Panc1 (cell line): ENCODE results near the gene LMBRD2. TPM values are rescaled to one million over a fixed set of nuclear protein-coding genes. Genes with fewer than 3 reads are reported as not detected.

Experiments used
- ATAC-seq: fragments of 200-7000 bp; cut with Tn5 transposase; 2 replicates; pipeline ENCODE4 v1.9.1; 2020; ENCODE audit warnings: mild to moderate bottlenecking, moderate library complexity
- BruUV-seq: library from RNA; stranded (reverse); fragments of 400-500 nt; replicated peaks from 2 replicates; lab custom pipeline; 2021; lab: Mats Ljungman, UMichigan
- CTCF ChIA-PET: fragments of 300-600 bp; sonication (Branson Sonifier 250); formaldehyde crosslinking; loops from one replicate; lab custom pipeline; 2022; ENCODE audit warnings: antibody characterized with exemption; lab: Charles Lee
- POLR2A ChIA-PET: fragments of 300-600 bp; sonication (Branson Sonifier 250); formaldehyde crosslinking; loops from one replicate; lab custom pipeline; 2022; ENCODE audit warnings: antibody characterized with exemption; lab: Charles Lee
- DNase-seq: peaks from one replicate; pipeline ENCODE4 v3.0.0-alpha.2; 2010; ENCODE audit warnings: low read depth, low spot score
- H3K27ac ChIP-seq: 2 replicates; pipeline ENCODE4 v1.5.1; 2011; ENCODE audit warnings: mild to moderate bottlenecking, low read length, inconsistent platforms
- H3K27me3 ChIP-seq: fragments of 200-500 bp; sonication (Bioruptor generic); 2 replicates; pipeline ENCODE4 v1.6.0; 2014; ENCODE audit warnings: low read length, inconsistent platforms; ENCODE audit not compliant: control insufficient read depth, insufficient read depth
- H3K36me3 ChIP-seq: fragments of 200-500 bp; sonication (Bioruptor generic); 2 replicates; pipeline ENCODE4 v1.5.1; 2014; ENCODE audit warnings: inconsistent platforms, mild to moderate bottlenecking, low read length, moderate library complexity; ENCODE audit not compliant: control insufficient read depth, insufficient read depth
- H3K4me1 ChIP-seq: 2 replicates; pipeline ENCODE4 v1.5.1; 2011; ENCODE audit warnings: inconsistent platforms, mild to moderate bottlenecking, low read length, moderate library complexity; ENCODE audit not compliant: control insufficient read depth, insufficient read depth
- H3K4me3 ChIP-seq, 2 experiments: 2 replicates each; pipeline ENCODE4 v1.5.1; 2011 to 2012; ENCODE audit warnings: low read depth in 2 of 2, low read length in 2 of 2, mild to moderate bottlenecking in 2 of 2, inconsistent platforms in 1 of 2, moderate library complexity in 1 of 2
- H3K9me3 ChIP-seq: fragments of 200-500 bp; sonication (Bioruptor generic); 2 replicates; pipeline ENCODE4 v1.5.1; 2014; ENCODE audit warnings: low read depth, mild to moderate bottlenecking, inconsistent platforms, low read length, moderate library complexity; ENCODE audit not compliant: control insufficient read depth, insufficient read depth
- CTCF ChIP-seq: fragments of 450-650 bp; IDR thresholded peaks from 2 replicates; pipeline ENCODE4 v1.5.1; 2017; ENCODE audit warnings: mild to moderate bottlenecking
- POLR2AphosphoS5 ChIP-seq: IDR thresholded peaks from 2 replicates; pipeline ENCODE4 v1.6.1; 2012; ENCODE audit warnings: mild to moderate bottlenecking, low read depth, low read length, moderate library complexity
- SIN3A ChIP-seq: IDR thresholded peaks from 2 replicates; pipeline ENCODE4 v1.6.1; 2012; ENCODE audit warnings: low read depth, mild to moderate bottlenecking, low read length, moderate library complexity, borderline replicate concordance; ENCODE audit not compliant: insufficient read depth
- TCF7L2 ChIP-seq: IDR thresholded peaks from 2 replicates; pipeline ENCODE4 v1.6.1; 2011; ENCODE audit warnings: mild to moderate bottlenecking, low read depth, low read length, inconsistent platforms
- in situ Hi-C: cut with HindIII; loops from 2 replicates; pipeline ENCODE4 v1.10.0; 2016; ENCODE audit warnings: low sequenced_read_pairs, low pct_unique_long_range_greater_than_20kb
- intact Hi-C: fragments of 100-400 bp; cut with micrococcal nuclease; formaldehyde crosslinking; loops from one replicate; pipeline ENCODE4 v1.10.0; 2022; ENCODE audit not compliant: unreplicated experiment
- total RNA-seq: library from RNA; stranded (reverse); gene quantifications from one replicate; pipeline ENCODE4 v1.2.1, GENCODE V29; 2021; ENCODE audit not compliant: unreplicated experiment
- TF ChIP-seq, protein P1 (sequence below), 2 experiments: IDR thresholded peaks; 2 replicates each; pipeline ENCODE4 v1.6.1; 2011 to 2012; ENCODE audit warnings: low read depth in 2 of 2, control low read depth in 1 of 2, low read length in 1 of 2, mild to moderate bottlenecking in 1 of 2, moderate library complexity in 1 of 2; ENCODE audit not compliant: insufficient read depth in 1 of 2

Gene LMBRD2
- total RNA-seq, 1 experiment from 2014 or later = 7.1 TPM

DNA sequence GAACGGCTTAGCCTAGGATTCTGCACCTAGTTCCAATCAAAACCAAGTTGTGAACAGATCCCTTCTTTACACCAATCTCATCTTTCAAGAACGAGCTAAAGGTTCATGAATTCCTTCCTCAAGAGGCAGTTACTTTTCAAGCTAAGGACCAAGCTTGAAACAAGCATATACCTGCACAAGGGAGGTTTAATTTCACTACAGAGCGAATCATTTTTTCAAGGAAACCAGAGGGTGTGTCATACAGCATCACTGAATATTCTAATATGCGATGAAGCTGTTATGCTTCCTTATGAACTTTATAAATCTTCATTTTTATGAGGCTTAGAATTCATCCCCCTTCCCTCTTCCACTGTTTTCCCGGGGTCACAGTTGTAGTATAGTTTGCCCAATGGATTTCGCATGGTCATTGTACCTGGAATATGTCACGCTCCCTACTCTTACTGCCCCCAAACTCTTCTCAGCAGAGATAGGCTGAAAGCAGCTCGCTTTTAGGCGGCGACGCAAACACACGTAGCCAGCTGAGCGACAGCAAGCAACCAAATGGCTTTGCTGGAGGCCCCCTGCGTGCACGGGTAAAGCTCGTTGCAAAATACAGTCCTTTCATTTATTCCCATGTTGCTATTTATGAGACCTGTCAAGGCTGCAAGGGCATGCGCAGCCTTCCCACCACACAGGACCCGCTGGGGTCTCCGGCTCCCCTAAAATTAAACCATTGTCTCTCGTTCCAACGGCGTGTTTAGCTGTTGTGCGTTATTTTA lies 832 bp downstream of the LMBRD2 start:
- peak; percentile 41 for ATAC-seq
- intact Hi-C loops = no loop called here
- TSS peak; percentile 55 for BruUV-seq

DNA sequence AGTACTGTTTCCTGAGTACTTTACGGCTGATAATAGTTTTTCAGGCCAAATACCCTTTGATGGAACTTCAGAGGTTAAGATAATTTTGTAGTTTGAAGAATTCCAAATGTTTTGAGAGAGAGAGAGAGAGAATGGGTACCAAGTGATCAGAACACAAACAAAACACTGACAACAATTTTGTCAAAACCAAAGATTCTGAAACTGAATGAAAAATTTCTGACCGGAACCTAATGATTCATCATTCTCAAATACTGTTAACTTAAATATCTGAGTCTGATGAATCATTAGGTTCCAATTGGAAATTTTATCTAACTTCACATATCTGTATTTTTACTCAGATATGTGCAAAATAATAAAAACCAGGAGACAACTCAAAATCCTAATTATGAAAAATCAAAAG lies 4.0 kb downstream of the LMBRD2 start:
- H3K27me3 ChIP-seq = no peaks in the 10 kb centered on the region
- no peak overlapping the region for H3K27ac ChIP-seq
- H3K36me3 ChIP-seq = peaks cover 5% of the 10 kb centered on the region; the same call in 1 of the 2 replicates
- ATAC-seq (no peak), DNase-seq (no peak)
- intact Hi-C loops = no loop called here
- in situ Hi-C loops = no loop called here
- CTCF ChIA-PET = no interaction called here
- H3K4me1 ChIP-seq = no peaks in the 10 kb centered on the region
- TF ChIP-seq, protein P1, sequence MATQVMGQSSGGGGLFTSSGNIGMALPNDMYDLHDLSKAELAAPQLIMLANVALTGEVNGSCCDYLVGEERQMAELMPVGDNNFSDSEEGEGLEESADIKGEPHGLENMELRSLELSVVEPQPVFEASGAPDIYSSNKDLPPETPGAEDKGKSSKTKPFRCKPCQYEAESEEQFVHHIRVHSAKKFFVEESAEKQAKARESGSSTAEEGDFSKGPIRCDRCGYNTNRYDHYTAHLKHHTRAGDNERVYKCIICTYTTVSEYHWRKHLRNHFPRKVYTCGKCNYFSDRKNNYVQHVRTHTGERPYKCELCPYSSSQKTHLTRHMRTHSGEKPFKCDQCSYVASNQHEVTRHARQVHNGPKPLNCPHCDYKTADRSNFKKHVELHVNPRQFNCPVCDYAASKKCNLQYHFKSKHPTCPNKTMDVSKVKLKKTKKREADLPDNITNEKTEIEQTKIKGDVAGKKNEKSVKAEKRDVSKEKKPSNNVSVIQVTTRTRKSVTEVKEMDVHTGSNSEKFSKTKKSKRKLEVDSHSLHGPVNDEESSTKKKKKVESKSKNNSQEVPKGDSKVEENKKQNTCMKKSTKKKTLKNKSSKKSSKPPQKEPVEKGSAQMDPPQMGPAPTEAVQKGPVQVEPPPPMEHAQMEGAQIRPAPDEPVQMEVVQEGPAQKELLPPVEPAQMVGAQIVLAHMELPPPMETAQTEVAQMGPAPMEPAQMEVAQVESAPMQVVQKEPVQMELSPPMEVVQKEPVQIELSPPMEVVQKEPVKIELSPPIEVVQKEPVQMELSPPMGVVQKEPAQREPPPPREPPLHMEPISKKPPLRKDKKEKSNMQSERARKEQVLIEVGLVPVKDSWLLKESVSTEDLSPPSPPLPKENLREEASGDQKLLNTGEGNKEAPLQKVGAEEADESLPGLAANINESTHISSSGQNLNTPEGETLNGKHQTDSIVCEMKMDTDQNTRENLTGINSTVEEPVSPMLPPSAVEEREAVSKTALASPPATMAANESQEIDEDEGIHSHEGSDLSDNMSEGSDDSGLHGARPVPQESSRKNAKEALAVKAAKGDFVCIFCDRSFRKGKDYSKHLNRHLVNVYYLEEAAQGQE (IDR thresholded peaks at IDR 0.05; ENCODE audit: insufficient read depth in 1 of 2, low read depth in 2 of 2, low read length in 1 of 2) = no peak
- no peak for TF ChIP-seq SIN3A
- no peak for TF ChIP-seq POLR2AphosphoS5
- TF ChIP-seq CTCF = no peak
- TF ChIP-seq TCF7L2 = no peak
- POLR2A ChIA-PET = no interaction called here
- no TSS peak for BruUV-seq
- H3K9me3 ChIP-seq = no peaks in the 10 kb centered on the region
- H3K4me3 ChIP-seq = no peak overlapping the region

More for the DNA sequence above, 832 bp downstream of the LMBRD2 start:
- Histone ChIP-seq H3K4me1 (peaks cover 10% of the 10 kb centered on the region; the same call in 1 of the 2 replicates), H3K4me3 (peak overlapping the region; percentile 79 to 97), H3K36me3 (peaks cover 5% of the 10 kb centered on the region; the same call in 1 of the 2 replicates), H3K9me3 (no peaks in the 10 kb centered on the region), H3K27me3 (no peaks in the 10 kb centered on the region), H3K27ac (peak overlapping the region; percentile 68)
- peak; percentile 22 for DNase-seq
- ChIA-PET POLR2A (no interaction called here), CTCF (interaction anchor here (0.6 kb wide), 1 partner anchor 10 kb away, joined by 5 read pairs; no protein-coding TSS in a partner anchor)
- in situ Hi-C loops = no loop called here
- no peak for TF ChIP-seq POLR2AphosphoS5
- no peak for TF ChIP-seq TCF7L2
- TF ChIP-seq, protein P1 (IDR thresholded peaks at IDR 0.05; ENCODE audit: insufficient read depth in 1 of 2, low read depth in 2 of 2, low read length in 1 of 2) = no peak
- TF ChIP-seq CTCF = no peak
- TF ChIP-seq SIN3A = no peak
